Measurements from ENCODE around the gene PTGES2.

The PTGES2 gene

GRCh38 chr9:128102861-128103588, 24.5 kb downstream of the PTGES2 start:
- DNase-seq: peak; percentile 48

DNA sequence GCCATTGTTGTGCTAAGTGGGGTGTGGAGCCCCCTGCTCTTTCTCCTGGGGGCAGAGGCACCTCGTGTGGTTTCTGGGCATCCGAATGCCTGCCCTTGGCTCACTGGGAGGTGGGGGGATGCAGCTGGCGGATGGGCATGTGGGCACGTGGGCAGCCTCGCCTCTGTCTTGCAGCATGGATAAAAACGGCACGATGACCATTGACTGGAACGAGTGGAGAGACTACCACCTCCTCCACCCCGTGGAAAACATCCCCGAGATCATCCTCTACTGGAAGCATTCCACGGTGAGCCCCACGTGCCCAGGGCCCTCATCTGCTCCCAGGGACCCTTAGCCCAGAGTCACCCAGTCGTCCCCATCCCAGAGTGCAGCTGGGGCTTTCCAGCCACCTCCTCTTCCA, 25.3 kb downstream of the PTGES2 start:
- no peak for DNase-seq

- no peak for DNase-seq
Measured at GRCh38 chr9:128101690-128102089, 25.8 kb downstream of the PTGES2 start.

DNA sequence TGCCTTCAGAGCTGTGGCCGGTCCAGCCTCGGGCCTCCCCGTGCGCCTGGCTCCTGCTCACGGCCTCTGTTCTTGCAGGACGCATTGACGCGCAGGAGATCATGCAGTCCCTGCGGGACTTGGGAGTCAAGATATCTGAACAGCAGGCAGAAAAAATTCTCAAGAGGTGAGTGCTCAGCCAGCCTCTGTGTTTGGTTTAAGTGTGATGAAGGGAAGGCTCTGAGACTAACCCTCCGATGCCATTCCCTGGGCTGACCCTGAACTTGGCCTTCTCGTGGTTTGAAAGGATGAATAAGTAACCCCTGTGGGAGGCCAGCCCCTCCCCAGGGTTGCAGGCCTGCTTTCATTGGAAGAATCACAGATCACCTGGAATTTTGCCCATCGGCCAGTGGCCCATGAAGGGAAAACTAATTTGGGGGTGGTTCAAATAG, 26.3 kb downstream of the PTGES2 start:
- DNase-seq: no peak

GRCh38 chr9:128100581-128100980, 26.9 kb downstream of the PTGES2 start:
- no peak for DNase-seq

GRCh38 chr9:128099932-128100491, 27.5 kb downstream of the PTGES2 start:
- no peak for DNase-seq

GRCh38 chr9:128099231-128099931, 28.1 kb downstream of the PTGES2 start:
- no peak for DNase-seq

DNA sequence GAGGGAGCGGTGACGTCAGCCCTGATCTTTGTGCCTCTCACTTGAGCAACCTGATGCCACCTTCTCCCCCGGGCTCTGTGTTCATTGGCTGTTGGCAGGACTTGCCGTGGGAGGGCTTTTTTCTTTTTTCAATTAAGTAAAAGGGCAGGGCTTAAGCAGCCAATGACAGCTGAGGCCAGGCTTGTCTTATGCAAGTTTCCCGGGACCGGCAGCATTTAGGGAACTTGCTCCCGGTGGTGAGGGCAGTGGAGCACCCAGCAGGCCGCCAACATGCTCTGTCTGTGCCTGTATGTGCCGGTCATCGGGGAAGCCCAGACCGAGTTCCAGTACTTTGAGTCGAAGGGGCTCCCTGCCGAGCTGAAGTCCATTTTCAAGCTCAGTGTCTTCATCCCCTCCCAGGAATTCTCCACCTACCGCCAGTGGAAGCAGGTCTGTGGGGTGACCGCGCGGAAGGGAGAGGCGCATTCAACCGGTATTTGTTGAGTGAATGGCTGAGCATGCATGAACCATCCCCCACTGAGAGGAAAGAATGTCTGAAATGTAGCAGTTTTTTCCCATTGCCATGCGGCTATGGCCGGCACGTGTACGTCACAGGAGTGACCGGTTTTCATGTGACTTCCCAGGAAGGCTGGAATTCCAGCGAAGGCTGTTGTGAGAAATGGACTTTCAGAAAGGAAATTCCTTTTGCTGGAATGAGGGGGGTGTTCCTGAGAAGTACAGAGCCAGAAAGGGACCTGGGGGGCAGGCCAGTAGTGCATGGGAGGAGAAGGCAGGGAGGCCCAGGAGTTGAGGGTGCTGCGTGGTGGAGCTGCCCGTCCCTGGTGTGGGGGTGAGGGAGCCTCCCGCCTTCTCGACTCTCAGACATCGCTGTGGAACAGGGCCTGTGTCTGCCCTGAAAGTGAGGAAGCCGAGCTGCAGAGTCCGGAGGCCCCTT, 29.0 kb downstream of the PTGES2 start:
- DNase-seq: peak; percentile 67

GRCh38 chr9:128097543-128098296, 29.8 kb downstream of the PTGES2 start:
- no peak for DNase-seq

DNA sequence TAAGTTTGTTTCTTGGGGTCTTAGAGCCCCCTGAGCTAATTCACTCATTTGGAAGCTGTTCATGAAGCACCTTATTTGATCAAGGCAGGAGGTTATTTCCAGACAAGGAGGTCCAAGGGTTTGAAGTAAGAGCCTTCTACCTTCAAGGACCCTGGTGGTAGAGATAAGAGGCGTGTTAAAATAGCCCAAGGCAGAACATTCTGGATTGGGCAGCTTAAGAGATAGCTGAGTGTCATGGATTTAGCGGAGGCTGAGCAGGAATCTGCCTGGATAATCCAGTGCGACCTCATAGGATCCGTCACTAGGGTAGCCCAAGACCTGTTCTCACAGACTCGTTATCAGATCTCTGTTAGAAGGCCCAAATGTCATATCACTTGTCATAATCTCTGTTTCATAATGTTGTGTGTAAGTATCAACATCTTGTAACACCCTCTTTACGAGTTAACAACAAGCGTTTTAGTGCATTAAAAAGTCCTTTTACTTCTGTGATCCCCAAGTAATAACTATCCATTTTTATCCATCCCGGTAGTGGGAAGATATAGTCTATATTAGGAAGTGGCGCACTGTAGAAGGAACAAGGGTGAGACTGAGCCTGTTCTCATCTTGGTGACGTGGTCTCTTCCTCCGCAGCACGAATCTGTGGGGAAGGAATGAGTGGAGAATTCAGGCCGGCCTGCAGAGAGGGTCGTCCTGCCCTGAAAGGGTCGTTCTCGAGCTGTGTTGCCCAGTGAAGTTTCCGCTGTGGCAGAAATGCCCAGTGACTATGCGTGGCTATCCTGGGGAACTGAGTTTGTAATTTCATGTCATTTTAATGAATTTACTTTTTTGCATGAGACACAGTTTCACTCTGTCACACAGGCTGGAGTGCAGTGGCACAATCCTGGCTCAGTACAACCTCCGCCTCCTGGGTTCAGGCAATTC, 30.7 kb downstream of the PTGES2 start:
- DNase-seq: no peak

GRCh38 chr9:128094950-128095544, 32.5 kb downstream of the PTGES2 start:
- DNase-seq: no peak

DNA sequence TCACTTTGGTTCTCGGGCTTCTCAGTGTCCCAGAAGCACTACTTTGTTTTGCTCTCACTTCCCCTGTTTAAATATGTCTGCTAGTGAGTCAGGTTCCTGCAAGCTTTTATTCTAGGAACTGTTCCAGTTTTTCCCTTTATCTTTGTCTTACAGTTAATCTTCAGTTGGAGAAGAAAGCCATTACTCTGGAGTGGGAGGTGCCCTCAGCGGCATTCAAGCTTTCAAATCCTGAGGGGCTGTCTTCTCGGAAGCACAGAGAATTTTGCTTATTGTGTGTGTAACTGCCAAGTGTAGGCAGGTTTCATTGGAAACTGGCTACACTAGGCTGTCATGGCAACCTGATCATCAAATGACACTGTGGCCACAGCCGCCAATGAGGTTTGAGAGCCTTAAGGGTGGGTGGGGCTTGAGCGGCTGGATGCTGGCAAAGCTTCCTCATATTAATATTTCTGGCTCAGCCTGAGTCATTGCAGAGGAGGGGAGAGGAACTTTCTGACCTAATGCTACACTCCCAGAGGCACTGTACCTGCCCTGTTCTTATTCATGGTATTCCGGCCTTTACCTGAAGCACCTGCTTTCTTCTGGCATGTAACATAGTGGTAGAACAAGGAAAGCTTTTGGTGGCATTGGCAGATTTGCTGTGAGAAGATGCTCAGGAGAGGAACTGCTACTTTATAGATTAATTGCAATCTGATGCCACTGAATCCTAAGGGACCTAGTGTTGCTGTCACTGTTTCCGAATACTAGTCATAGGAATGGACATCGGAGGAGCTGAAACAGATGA, 33.2 kb downstream of the PTGES2 start:
- DNase-seq: peak; percentile 81

DNA sequence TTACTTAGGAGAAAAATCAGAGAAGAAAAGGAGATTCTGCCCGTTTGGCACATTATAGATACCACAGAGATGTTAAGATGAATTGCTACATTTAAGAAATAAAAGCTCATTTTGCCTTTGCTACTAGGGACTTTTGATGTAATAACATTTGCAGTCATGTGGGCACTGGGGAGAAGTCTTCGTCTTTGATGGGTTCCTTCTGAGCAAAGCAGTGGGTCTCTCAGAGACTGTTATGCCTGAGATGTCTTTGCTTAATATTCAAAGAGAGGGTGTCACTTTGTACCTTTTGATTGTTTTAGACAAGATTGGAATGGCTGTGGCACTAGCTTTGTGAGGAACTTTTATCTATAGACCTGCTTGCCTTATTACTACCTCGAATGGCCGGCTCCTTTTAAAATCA, 34.5 kb downstream of the PTGES2 start:
- DNase-seq: no peak

DNA sequence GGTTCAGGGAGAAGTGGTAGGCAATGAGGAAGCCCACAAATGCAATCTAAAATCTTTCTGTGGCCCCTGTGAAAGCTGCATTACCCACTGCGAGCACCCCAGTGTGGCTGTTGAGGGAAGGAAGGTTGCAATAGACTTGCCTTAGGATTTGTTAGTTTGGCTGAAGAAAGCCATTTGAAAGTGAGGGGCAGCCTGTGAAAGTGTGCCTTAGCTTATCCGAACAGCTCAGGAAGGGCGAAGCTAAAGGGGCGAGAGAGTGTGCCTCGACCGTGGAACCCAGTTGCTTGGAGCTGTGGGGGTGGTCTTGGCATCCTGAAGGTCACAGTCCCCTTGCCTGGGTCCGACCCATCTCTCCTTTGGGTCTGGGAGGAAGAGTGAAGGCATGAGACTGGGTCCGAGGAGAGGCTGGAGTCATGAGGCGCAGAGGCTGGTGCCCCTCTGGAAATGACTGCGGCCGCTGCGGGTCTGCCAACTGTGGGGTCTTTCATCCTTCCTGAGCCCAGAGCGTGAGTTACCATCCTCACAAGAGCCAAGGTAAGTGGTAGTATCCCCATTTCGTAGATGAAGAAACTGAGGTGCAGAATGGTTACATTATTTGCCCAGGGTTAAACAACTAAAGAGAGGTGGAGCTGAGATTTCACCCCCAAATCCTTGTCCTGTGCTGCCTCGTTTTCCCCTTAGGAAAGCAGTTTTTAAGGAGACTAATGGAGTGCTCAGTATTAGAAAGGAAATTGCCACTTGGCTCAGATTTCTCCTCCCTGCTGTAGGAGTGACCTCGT, 35.1 kb downstream of the PTGES2 start:
- no peak for DNase-seq

- DNase-seq: no peak
Measured at GRCh38 chr9:128091571-128091970, 36.0 kb downstream of the PTGES2 start.

DNA sequence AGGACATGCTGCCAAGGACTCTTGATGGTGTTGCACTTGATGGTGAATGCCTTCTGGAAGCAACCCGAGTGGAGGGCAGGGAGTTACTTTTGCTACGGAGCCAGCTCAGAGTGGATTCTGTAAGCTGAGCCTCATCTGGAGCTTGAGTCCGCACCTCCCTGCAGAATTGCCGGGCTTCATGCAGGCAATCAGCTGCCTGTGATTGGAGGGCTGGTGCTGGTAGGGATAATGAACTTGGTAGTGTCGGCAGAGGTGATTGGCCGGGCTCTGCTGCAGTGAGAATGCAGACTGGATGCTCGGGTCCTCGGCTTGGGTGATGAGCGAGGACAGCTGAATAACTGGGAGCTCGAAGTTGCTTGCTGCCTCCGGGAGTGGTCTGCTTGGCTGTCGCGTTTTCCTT, 36.4 kb downstream of the PTGES2 start:
- DNase-seq: peak; percentile 41

DNA sequence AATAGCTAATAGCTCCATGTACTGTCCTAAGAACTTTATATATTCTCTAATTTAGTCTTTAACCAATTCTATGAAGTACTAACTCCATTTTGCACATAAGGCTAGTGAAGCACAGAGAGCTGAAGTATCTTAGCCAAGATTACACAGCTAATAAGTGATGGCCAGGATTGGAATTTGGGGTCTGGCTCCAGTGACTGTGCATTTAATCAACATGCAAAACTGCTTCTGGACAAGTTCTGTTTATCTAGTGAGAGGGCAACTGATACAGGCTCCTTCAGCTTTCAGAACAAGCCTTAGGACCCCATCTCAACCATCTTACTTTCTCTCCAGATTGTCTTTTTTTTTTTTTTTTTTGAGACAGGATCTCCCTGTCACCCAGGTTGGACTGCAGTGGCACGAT, 38.2 kb downstream of the PTGES2 start:
- DNase-seq: no peak

DNA sequence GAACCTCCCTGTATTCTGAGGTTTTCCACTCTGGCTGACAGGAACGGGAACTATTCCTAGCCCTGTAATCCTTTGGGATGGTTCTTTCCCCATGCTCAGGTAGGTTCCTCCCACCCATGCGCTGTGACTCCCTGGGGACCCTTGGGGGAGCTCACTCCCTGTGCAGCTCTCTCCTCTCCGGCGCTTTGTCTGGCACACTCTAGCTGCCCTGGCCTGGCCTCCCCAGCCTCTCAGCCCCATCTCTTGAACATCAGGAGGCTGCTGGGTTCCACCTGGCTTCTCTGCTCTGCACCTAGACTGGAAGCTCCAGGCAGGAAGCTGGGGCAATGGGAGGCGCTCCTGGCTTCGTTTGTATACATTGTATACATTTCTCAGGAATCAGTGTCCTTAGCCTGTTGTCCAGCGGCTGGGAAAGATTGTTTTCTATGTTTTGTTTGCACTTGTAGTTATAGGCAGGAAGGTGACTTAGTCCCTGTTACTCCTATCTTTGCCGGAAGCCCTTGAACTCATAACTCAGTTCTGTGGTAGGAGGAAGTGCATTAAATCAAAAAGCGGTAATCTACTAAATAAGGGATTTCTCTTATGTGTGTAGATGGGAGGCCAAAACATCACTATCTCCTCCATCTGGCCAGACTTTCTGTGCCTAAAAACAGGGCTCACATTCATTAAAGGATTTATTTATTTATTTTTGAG, 39.1 kb downstream of the PTGES2 start:
- DNase-seq: no peak
